ENCODE results near the gene ST7.

The ST7 gene

DNA sequence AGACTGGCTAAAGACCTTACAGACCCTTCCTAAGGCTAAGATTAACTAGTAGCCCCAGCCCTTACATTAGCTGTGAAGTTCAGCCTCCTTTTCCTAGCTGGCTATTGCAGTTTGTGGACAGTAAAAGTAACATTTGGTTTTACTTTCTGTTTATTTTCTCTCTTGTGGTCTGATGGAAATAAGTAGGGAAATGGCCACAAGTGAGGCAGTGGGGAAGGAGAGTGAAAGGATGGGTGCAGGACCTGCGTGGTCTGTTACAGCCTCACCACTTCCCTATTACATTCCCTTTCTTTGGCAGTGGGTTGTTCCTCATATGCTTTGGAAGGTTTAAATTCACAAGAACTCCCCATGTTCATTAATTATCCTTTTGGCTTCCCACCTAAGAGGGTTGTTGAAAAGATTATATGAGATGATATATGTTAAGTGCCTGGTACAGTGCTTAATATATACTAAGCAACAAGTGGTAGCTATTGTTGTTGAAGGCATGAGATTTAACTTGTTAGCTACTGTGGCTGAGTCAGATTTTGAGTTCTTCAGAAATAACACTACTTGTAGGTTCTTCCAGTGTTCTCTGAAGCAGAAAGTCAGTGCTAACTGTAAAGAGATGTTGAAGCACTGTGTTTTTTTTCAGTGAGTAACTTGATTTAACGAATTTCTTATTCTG lies 181.7 kb downstream of the ST7 start:
- DNase-seq: no peak

DNA sequence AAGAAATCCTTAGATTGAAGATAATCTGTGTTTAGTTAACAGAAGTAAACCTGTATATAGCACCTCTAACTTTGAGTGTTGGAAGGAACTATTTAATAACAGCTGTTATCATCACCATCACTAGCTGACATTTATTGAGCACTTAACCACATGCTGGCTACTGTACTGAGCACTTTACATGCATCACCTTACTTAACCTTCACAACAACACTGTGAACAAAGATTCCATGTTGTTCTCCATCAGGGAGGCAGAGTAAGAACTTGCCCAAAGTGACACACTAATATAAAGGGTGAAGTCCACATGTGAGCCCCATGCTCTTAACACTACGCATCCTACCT lies 182.2 kb downstream of the ST7 start:
- DNase-seq: no peak

DNA sequence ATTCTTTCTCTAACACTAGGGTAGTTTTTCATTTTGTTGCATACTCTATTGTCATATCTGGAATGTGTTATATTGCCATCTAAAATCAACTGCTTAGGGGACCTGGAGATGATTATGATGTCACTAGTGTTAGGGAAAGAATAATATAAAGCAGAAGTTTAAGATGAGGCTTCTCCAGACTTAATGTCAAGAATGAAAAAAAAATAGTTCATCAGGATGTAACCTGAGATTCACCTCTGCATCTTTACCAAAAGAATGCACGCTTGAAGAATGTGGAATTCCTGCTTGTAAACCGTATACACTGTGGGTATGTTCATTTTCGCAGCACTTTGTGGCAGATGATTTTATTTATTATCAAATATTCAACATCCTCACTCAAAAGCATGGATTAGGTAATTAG lies 184.6 kb downstream of the ST7 start:
- DNase-seq: no peak

DNA sequence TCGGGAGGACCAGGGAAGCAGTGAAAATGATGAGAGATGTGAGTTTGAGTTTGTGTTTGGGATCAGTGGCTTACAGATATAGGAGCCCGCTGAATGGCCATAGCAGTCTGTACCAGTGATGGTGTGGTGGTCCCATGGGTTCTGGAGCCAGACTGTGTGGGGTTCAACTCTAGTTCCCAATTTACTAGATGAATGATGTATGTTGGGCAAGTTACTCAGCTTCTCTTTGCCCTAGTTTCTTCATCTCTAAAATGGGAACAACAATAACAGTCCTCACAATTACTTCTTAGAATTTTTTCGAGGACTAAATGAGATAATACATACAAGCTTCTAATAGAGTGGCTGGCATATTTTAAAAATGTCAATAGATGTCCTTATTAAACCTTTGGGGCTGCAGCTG lies 185.2 kb downstream of the ST7 start:
- no peak for DNase-seq

DNA sequence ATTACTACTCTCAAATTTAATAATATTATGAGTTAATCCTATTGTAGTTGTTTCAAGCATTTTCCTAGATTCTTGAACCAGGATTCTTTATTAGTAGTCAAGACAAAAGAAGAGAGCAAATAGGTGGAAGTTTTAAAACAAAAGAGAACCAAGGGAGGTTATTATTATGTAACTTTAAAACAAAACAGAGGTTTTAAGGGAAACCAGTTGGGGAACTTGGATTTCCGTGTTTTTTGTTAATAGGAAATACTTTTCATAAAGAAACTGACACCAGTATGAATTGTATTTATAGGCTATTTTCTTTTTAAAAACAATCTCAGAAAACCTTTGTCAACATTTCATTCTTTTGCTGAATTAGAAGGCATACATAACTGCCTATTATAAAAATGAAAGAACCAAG lies 185.7 kb downstream of the ST7 start:
- DNase-seq: no peak

DNA sequence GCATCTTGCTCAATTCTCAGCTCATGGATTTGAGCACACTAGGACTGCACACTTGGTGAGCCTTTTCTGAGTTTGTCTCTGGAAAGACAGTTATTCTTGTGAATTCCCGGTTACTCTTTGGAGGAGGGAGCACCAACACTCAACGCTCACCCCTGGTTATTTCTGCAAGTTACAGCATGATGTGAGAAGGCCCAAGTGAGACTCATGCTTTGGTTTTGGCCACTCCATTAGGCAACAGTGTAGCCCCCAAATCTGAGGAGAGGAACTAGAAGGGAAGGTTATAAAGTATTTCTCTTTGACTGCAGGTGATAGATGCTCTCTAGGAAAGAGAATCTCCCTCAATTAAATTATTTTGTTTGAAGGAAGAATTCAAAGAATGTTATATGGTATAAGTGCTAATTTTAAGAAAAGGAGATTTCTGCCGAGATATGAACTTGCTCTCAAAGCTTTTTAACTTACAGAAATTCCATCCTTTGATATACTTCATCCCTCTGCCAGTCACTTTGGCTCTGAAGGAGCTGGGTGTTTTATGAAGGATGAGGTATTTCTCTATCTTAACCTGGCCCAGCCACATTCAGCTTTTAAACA lies 186.2 kb downstream of the ST7 start:
- no peak for DNase-seq

DNA sequence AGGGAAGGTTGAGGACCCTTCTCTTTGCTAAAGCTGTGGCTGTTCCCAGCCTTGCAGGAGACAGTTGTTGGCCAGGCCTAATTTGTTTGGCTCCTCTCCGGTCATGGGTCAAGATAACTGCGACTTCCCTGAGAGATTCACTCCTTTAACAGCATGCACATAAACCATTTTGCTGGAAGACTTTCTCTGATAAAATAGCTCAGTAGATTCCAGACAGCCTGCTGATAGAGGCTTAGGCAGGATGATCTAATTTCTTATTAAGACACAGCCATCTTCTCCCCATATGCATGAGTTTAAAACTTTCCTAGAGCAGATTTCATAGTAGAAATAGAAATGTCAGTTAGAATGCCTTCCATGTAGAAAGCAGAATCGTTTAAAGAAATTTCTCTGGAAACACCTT lies 187.6 kb downstream of the ST7 start:
- no peak for DNase-seq

DNA sequence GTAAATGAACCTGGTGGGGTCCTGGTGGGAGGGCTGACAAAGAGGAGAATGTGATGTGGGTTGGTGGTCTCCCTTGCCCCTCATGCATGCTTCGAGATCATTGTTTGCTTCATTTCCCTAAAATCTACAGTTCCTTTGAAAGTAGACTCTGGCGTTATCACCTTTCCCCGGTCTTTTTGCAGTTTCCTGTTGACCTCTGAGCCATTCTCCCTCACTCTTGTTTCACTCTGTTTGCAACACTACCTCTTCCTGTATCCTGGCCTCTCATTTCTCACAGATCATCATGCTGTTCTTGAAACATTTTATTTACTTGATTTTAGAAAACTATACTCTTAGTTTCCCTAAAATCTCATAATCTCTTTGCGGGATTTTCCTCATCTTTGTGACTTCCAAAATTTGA lies 189.8 kb downstream of the ST7 start:
- no peak for DNase-seq

DNA sequence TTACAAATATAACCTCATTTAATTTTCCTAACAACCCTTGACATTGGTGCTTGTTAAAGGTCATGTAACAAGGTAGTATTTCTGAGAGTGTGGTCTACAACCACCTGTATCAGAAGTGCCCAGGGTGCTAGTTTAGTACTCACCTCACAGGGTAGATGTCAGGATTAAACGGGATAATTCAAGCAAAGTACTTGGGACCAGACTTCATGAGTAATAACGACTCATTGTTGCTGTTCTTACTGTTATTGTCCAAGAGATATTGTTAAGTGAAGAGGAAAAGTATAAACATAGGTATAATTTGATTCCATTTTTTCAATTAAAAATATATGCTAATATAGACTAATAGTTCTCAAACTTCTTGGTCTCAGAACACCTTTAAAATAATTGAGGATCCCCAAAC lies 190.3 kb downstream of the ST7 start:
- no peak for DNase-seq

DNA sequence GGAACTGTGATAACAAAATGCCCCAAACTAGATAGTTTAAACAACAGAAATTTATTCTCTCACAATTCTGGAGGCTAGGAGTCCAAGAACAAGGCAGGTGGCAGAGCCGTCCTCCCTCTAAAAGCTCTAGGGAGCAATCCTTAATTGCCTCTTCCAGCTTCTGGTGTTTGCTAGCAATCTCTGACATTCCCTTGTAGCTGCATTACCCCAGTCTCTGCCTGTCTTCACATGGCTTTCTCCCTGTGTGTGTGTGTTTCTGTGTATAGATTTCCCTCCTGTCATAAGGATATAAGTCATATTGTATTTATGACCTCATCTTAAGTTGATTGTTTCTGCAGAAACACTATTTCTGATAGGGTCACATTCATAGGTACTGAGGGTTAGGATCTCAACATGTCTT lies 192.0 kb downstream of the ST7 start:
- no peak for DNase-seq

DNA sequence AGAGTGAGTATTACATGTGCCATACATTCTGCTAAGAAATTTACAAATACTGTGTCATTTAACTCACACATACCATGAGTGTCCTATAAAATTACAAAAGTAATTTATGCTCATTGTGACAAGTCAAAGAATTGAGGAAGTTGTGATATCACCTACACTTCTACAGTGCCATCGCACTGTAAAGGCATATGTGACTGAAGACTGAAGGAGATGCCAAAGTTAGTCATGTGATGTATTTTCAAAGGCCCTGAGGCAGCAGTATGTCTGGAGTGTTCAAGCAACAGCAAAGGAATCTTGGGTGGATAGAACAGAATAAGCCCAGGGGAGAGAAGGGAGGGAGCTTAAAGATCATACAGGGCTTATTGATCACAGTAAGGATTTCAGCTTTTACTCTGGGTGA lies 192.8 kb downstream of the ST7 start:
- no peak for DNase-seq

DNA sequence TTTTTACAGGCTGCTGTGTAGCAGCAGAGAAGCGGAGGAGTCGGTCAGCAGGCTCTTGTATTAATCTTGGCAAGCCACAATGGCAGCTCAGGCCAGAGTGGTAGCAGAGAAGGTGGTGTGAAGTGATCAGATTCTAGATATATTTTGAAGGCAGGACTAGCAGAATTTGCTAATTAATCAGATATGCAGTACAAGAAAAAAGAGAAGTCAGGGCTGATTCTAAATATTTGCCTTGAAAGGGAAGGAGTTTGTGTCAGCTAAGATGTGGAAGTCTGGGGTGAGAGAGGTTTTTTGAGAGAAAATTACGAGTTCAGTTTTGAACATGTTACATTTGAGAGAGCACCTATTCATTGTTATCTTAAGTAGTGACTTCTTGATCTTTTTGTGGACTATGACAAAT lies 193.2 kb downstream of the ST7 start:
- no peak for DNase-seq

DNA sequence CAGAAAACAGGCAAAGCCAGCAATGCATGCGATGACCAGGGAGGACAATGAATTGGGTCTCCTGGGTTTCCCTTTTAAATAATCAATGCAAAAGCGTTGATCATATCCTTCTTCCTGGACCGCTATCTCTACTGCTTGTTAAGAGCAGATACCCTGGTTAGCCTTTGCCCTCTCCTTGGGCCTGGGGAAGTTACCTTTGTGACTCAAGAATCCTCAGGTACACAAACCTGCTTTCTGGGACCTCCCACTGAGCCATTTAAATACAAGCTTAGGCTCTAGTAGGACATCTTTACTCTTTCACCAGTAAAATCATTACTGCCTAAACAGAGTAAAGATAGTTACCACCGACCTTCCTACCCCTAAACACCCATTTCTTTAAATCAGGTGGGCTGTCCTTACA lies 195.7 kb downstream of the ST7 start:
- DNase-seq: no peak

DNA sequence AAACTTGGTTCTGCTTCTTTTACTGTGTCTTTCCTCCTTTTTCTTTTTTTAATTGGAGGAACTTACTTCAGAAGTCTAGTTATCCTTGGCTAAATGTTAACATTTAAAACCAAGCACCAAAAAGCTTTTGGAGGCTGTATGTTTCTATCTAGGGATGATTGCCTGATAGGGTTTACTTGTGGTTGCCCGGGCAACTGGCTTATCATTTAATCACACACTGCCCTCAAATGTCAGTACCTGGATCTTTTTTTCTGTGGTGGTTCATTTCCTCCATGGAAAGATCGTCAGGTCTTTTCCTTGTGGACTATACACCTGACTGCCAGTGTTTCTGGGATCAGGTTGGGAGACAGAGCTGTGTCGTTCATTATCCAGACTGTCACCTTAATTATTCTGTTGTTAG lies 196.4 kb downstream of the ST7 start:
- DNase-seq: no peak

DNA sequence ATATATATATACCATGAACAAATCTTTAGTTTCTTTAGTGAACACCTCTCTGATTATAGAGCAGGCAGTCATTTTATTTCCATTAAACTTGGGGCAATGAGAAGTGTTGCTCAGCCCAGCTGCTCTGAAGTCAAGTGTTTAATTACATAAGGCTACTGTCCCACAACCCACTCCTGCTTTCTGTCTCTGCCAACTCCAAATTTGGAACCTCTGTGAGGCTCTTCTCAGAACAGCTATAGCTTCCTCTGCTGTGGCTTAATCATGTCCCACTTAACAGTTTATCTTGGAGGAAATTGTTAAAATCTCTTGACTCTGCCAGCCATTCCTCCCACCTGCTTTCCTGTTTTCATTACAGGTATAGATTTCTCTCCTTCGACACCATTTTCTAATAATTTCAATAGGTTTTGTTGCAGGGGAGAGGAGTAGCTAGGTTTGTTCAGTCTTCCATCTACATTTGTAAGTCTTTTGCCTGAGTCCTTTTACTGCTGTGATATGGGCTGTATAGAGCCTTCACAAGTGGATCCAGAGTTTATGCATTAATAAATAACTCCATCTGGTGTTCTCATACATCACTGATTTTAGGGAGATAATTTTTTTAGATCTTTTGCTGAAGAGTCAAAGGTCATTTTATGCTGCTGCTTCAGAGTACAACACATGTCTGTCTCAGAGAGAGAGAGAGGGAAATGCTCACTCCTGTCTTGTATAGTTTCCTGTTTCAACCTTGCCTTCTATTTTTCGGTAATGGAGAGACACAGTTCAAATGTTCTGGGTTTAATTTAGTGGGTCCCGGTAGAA lies 199.1 kb downstream of the ST7 start:
- DNase-seq: no peak

DNA sequence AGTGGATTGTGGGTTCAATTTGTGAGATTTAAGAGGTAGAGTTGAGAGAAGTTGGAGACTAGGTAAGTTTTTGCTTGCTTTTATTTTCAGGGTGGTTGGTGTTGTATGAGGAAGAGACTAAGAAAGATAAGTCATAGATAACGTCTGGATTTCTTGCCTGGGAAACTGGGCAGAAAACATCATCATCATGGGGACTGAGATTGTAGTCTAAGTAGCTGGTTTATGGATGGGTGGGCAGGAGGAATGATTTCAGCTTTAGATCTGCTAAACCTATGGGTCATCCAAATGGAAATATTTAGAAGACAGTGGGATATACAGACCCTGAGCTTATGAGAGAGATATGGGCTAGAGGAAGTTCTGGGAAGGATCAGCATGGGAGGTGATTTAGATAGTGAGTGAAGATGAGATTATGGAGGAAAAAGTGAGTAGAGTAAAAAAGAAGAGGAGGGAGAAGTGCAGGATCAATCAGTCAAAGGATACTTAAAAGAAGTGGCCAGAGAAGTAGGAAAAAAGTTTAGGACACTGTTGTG lies 199.8 kb downstream of the ST7 start:
- no peak for DNase-seq

DNA sequence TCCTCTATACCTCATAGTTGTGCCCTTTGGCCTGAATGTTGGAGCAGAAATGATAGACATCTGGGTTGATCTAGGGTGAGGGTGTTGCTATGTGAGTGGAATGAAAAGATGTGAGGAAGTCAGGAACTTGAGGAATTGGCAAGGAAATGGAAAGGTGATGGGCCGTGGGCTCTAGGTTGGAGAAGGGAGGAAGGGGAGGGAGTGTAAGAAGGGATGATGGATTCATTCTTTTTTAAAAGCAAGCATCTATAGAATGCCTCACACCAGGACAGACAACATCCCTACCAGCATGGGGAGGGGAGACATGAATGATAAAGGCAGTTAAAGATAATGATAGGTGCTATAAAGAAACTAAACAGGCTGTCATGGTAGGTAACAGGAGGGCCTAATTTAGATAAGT lies 201.4 kb downstream of the ST7 start:
- DNase-seq: no peak

DNA sequence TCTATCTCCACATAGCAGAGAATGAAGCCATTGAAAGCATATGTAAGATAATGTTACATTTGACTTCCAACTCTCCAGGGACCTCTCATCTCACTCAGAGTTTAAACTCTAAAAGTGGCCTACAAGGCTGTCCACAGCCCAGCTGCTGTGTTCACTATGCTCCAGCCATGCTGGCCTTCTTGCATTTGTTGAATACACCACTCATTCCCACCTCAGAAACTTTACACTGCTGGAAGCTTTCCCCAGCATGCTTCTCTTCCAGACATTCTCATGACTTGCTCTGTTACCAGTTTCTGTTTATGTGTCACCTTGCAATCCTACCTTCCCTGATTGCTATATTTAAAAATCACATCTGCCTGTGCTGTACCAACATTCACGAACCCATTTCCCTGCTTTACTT lies 202.4 kb downstream of the ST7 start:
- DNase-seq: no peak

DNA sequence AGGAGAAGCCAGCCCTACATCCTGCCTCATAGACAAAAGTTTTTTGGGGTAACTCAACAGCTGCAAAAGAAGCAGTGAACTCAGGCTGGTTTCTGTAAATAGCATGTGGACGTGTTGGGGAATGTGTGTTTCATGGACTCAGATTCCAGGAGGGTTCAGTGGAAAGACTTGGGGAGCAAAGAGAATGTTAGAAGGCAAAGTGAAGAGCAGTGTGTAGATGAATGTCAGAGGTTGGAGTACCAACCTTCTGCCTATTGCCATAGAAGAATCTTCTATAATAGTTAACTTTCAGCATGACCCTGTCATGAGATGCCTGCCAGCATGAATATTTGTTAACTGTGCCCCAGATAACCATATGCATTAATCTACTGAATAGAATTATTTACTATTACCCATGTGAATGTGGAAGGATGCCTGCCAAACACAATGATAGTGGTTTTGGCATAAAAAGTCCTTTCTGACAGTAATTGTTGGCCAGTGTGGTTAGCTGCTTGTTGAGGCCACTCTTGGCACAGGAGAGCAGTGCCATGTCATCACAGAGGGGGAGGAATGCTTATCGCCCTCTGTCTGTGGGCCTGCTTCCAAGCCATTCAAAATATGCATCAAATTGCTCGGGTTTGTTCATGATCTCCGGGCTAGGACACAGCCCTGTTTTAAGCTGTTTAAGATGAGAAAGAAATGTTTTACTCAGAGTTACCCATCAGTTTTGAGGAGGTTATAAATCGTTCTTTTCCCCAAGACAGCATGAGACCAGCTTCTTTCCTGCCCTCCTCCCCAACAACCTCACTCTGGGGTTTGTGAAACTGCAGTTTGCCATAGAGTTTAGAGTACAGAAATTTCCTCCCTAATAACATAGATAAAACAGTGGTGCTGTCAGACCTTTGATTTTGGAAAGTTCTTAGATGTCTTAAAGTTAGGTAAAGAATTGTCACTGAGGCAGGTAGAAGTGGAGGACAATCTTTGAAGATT lies 204.2 kb downstream of the ST7 start:
- no peak for DNase-seq

DNA sequence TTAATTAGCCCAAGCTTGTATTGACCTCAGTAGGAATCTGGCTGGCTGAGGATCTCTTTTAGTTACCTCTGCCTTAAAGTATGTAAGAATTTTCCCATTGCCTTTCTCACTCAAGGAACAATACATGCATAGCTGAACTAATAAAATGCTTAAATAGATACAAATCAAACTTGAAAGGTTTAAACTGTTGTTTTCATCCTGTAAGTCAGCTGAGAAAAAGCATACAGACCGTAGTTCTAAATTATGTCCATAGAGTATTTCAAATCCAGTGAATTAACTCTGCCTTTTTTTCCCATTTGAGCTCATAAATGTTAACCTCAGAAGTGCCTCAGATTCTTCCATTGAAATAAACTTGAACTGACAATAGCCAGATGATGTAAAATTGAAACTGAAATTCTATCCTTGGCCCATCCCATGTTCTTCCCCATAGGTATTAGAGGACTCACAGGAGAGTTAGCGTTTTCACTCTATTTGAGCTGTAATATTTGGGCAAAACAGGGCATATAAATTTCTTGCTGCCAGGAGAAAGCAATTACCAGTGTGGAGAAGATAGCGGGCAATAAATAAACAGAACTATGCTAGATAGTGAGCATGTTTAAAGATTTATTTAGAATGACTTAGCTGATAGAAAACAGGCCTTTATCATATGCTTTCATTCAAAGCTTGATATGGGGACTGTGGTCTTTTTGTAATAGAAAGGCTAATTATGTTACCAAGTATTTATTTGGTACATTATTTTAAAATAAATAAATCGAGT lies 205.8 kb downstream of the ST7 start:
- no peak for DNase-seq

DNA sequence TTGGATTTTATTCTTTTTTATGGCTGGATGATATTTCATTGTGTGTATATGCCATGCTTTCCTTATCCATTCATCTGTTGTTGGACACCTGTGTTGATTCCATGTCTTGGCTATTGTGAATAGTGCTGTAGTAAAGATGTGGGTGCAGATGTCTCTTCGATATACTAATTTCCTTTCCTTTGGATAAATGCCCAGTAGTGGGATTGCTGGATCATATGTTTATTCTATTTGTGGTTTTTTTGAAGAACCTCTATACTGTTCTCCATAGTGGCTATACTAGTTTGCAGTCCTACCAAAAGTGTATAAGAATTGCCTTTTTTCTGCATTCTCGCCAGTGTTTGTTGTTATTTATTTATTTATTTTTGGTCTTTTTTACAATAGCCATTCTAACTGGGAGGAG lies 209.8 kb downstream of the ST7 start:
- DNase-seq: no peak

DNA sequence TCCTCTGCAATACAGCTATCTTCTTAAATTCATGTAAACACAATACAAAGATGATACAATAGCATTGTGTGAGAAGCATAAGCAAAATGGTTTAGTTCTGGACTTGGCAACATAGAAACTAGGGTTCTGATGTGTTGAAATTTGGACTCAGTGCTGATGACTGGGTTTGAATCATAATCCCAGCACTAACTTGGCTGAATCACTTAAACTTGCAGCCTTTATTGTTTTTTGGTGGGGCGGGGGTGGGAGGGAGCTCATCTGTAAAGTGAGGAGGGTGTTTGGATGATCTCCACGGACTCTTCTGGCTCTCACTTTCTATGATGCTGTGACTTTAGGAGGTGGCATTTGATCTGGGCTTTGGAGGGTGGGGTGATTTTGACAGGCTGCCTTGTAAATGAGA lies 211.3 kb downstream of the ST7 start:
- no peak for DNase-seq

Measured in activated naive CD4-positive, alpha-beta T cell treated with anti-CD3 and anti-CD28 coated beads, Interleukin-2, amount 50 U/mL, for 16 hours (primary cell).